SK-N-MC (cell line): ENCODE results near the gene RCAN2.

Source experiments
- EZH2 ChIP-seq: fragments of 200-600 bp; sonication (generic); IDR thresholded peaks from one replicate; pipeline ENCODE4 v1.6.1; 2017; ENCODE audit warnings: antibody characterized with exemption
- FOXP2 ChIP-seq: optimal IDR thresholded peaks from 2 replicates; pipeline ENCODE3; 2011; ENCODE audit warnings: mild to moderate bottlenecking, moderate library complexity; ENCODE audit not compliant: insufficient read depth; ENCODE audit errors: extremely low read length, control extremely low read depth

DNA sequence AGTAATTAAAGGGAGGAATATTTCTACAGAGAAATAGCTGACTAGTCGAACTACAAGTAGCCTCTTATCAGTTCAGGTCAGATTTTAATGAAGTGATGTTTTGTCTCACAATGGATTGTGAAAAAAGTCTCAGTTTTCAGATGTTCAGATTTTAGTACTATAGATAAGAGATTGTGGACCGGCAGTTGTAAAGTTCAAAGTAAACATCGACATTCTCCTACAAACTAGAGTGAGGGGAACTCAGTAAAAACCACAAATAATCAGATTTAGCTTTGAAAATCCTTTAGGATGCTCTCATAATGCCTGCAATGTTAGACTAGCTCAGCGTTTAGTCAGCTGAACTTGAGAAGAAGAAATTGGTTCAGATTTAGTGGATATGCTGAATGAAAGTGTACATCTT is 39.9 kb downstream of the RCAN2 start:
- no peak for TF ChIP-seq EZH2
- no peak for TF ChIP-seq FOXP2
